HG02884 (cell line): ENCODE results near the gene ADAM22.

Experiments used
- ATAC-seq: cut with Tn5 transposase; IDR thresholded peaks from one replicate; pipeline ENCODE4 v1.9.1; 2021; ENCODE audit warnings: mild to moderate bottlenecking, moderate library complexity; ENCODE audit not compliant: unreplicated experiment

The ADAM22 gene

GRCh38 chr7:88104732-88105131 is 170.7 kb downstream of the ADAM22 start:
- ATAC-seq: no peak

- ATAC-seq: no peak
These were observed 171.2 kb downstream of the ADAM22 start for GRCh38 chr7:88105231-88105630.

GRCh38 chr7:88106434-88106833 is 172.4 kb downstream of the ADAM22 start:
- no peak for ATAC-seq

- ATAC-seq: no peak
These were observed 175.6 kb downstream of the ADAM22 start for GRCh38 chr7:88109612-88110011.

- ATAC-seq: peak; percentile 54
These were observed 177.2 kb downstream of the ADAM22 start for GRCh38 chr7:88111140-88111743.

- ATAC-seq: no peak
These were observed 178.0 kb downstream of the ADAM22 start for GRCh38 chr7:88111954-88112471.

- ATAC-seq: no peak
These were observed 181.3 kb downstream of the ADAM22 start for GRCh38 chr7:88115258-88115796.

- no peak for ATAC-seq
These were observed 181.8 kb downstream of the ADAM22 start for GRCh38 chr7:88115816-88116215.

- no peak for ATAC-seq
These were observed 182.3 kb downstream of the ADAM22 start for GRCh38 chr7:88116235-88116795.

- no peak for ATAC-seq
These were observed 183.3 kb downstream of the ADAM22 start for GRCh38 chr7:88117325-88117724.

- no peak for ATAC-seq
These were observed 187.3 kb downstream of the ADAM22 start for GRCh38 chr7:88121335-88121734.

- no peak for ATAC-seq
These were observed 193.7 kb downstream of the ADAM22 start for GRCh38 chr7:88127637-88128290.

- peak; percentile 77 for ATAC-seq
These were observed 198.7 kb downstream of the ADAM22 start for GRCh38 chr7:88132725-88133124.

GRCh38 chr7:88140947-88141346 is 206.9 kb downstream of the ADAM22 start:
- ATAC-seq: no peak

- ATAC-seq: no peak
These were observed 207.4 kb downstream of the ADAM22 start for GRCh38 chr7:88141479-88141878.

- ATAC-seq: no peak
These were observed 207.9 kb downstream of the ADAM22 start for GRCh38 chr7:88141953-88142352.

- no peak for ATAC-seq
These were observed 212.6 kb downstream of the ADAM22 start for GRCh38 chr7:88146616-88147015.

GRCh38 chr7:88147341-88147740 is 213.3 kb downstream of the ADAM22 start:
- ATAC-seq: no peak

GRCh38 chr7:88147949-88148348 is 213.9 kb downstream of the ADAM22 start:
- no peak for ATAC-seq

- no peak for ATAC-seq
These were observed 216.0 kb downstream of the ADAM22 start for GRCh38 chr7:88150033-88150432.

GRCh38 chr7:88151119-88151790 is 217.2 kb downstream of the ADAM22 start:
- ATAC-seq: no peak
